ENCODE data around the gene RAX2. TPM values are rescaled to one million over a fixed set of nuclear protein-coding genes. Genes with fewer than 3 reads are reported as not detected.

Gene RAX2
- total RNA-seq, 4 donors from 2014 or later: not detected

DNA sequence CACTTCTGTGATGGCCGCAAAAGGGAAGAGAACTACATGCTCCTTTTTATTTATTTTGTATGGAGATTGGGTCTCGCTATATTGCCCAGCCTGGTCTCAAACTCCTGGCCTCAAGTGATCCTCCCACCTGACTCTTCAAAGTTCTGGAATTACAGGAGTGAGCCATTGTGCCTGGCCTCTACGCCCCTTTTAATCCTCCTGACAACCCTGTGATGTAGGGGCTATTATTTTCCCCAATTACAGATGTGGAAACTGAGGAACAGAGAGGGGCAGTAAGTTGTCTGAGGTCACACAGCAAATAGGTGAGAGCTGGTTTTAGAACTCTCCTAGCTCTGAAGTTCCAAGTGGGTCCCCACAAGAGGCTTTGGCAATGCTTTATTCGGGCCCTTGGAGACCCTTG, 52.2 kb downstream of the RAX2 start:
- TF ChIP-seq CTCF (IDR thresholded peaks at IDR 0.05; ENCODE audit: low read depth): no peak

Small RNA genes lying within 50 kb of the gene (small RNA-seq; reads per million reads assigned to genes)
- gene AC005777.1: not detected

Other genes starting within 250 kb of the RAX2 start
- 1 to 10 TPM in 2 of 4 donors, not detected in 2; 1.8 to 4.1 TPM for gene TEKTIP1, start 233.1 kb downstream of the RAX2 start, total RNA-seq
- 10 to 100 TPM; 28.5 to 56.1 (median 34.1) TPM for gene MFSD12, start 214.6 kb downstream of the RAX2 start, total RNA-seq
- gene HMG20B, start 199.3 kb downstream of the RAX2 start, total RNA-seq: 100 to 1,000 TPM in 2 of 4 donors, 10 to 100 TPM in 2; 51.4 to 124 (median 102) TPM
- 1 to 10 TPM in 3 of 4 donors, under 1 TPM in 1; 0.66 to 4.5 (median 1.7) TPM for gene GIPC3, start 186.8 kb downstream of the RAX2 start, total RNA-seq
- gene TBXA2R, start 165.4 kb downstream of the RAX2 start, total RNA-seq: 1 to 10 TPM in 1 of 4 donors, under 1 TPM in 1, not detected in 2; 0.34 to 4.0 TPM
- gene CACTIN, start 145.4 kb downstream of the RAX2 start, total RNA-seq: 10 to 100 TPM; 10.9 to 29.0 (median 16.8) TPM
- gene PIP5K1C, start 71.8 kb downstream of the RAX2 start, total RNA-seq: 10 to 100 TPM; 10.1 to 25.4 (median 13.7) TPM
- gene TJP3, start 63.8 kb downstream of the RAX2 start, total RNA-seq: under 1 TPM in 1 of 4 donors, not detected in 3; 0.22 TPM
- gene APBA3, start 10.5 kb downstream of the RAX2 start, total RNA-seq: 10 to 100 TPM; 12.4 to 31.3 (median 15.4) TPM
- 10 to 100 TPM; 47.6 to 93.8 (median 66.5) TPM for gene MRPL54, start 9.5 kb downstream of the RAX2 start, total RNA-seq
- gene MATK, start 14.2 kb upstream of the RAX2 start, total RNA-seq: 10 to 100 TPM in 1 of 4 donors, 1 to 10 TPM in 3; 1.5 to 25.8 (median 2.7) TPM
- not detected for gene ZFR2, start 96.8 kb upstream of the RAX2 start, total RNA-seq
- gene ATCAY, start 108.5 kb upstream of the RAX2 start, total RNA-seq: not detected
- gene NMRK2, start 160.8 kb upstream of the RAX2 start, total RNA-seq: not detected
- 10 to 100 TPM; 25.4 to 68.8 (median 44.5) TPM for gene DAPK3, start 198.9 kb upstream of the RAX2 start, total RNA-seq
- gene EEF2, start 213.2 kb upstream of the RAX2 start, total RNA-seq: 1,000 to 10,000 TPM in 3 of 4 donors, 100 to 1,000 TPM in 1; 784 to 3,342 (median 1,545) TPM
- 10 to 100 TPM in 3 of 4 donors, 1 to 10 TPM in 1; 7.7 to 50.4 (median 16.1) TPM for gene PIAS4, start 235.5 kb upstream of the RAX2 start, total RNA-seq